HG02610 (cell line): ENCODE data around the gene BYSL.

Experiments
- ATAC-seq: cut with Tn5 transposase; IDR thresholded peaks from one replicate; pipeline ENCODE4 v1.9.1; 2021; ENCODE audit warnings: mild to moderate bottlenecking, moderate library complexity; ENCODE audit not compliant: unreplicated experiment

The BYSL gene, protein sequence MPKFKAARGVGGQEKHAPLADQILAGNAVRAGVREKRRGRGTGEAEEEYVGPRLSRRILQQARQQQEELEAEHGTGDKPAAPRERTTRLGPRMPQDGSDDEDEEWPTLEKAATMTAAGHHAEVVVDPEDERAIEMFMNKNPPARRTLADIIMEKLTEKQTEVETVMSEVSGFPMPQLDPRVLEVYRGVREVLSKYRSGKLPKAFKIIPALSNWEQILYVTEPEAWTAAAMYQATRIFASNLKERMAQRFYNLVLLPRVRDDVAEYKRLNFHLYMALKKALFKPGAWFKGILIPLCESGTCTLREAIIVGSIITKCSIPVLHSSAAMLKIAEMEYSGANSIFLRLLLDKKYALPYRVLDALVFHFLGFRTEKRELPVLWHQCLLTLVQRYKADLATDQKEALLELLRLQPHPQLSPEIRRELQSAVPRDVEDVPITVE

DNA sequence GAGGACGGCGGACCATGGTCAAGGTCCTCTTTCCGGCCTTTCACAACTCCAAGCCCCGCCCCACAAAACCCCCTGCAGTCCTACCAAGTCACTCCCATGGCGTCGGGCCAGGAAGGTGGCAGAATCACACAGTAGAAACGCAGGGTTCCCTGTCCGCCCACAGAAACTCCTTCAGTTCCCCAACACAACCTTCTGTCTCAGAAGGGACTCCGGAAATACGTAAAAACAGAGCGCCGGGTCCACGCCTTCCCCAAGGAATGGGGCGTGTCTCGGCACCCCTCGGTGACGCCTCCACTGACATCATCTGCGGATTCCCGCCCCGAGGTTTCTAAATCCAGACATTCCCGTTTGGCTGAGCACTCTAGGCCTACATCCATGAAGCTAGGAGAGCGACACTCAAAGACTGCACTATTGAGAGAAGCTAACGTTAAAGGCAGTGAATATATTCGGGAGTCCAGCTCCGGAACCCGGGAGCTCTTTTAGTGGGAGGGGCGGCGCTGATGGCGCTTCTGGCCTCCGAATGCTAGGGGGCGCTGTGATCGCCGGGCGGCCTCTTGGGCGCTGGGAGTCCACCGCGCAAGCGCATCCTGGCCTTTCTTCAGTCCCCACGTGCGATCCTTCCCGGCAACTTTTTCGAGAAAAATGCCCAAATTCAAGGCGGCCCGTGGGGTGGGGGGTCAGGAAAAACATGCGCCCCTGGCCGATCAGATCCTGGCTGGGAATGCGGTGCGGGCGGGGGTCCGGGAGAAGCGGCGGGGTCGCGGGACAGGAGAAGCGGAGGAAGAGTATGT, at the start of gene BYSL, which contains the start of gene MED20:
Gene BYSL, plus strand, starts transcription at position 579 of the 791 bp plus-strand sequence. Its CDS starts 64 bp downstream, at position 643.
Gene MED20, minus strand, starts transcription at position 219 of the 791 bp plus-strand sequence. Its CDS starts 121 bp downstream, at position 98.
- peak; percentile 87 for ATAC-seq

DNA sequence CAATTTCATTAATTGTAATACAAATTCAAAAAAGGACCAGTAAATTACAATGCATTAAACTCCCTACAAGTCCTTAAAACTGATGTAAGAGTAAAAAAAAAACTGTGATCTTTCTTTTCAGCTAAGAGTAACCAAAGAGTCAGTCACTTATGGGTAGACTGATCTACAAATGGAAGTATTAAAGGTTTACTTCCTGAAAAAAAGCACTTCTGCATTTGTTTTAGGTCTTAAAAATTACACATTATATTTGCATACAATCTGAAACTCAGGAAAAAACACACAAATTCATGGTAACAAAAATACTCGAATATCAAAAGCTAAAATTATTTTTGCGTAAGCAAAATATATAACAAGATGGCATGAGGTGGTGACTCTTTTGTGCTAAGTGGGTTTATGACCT, 49.6 kb upstream of the BYSL start:
- no peak for ATAC-seq

DNA sequence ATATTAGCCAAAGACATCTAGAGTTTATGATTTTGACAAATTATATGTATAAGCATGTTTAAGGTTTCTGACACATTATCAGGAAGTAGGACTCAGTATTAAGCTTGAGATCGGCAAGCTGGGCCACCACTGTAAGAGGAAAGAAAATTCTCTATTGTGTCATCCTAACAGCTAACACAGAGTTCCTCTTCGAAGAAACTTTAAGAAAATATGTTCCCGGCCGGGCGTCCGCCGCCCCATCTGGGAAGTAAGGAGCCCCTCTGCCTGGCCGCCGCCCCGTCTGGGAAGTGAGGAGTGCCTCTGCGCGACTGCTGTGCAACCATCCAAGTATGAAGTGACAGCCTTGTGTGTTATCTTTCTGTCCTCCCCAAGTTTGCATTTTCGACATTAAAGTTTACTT, 49.2 kb upstream of the BYSL start:
- ATAC-seq, result no peak

DNA sequence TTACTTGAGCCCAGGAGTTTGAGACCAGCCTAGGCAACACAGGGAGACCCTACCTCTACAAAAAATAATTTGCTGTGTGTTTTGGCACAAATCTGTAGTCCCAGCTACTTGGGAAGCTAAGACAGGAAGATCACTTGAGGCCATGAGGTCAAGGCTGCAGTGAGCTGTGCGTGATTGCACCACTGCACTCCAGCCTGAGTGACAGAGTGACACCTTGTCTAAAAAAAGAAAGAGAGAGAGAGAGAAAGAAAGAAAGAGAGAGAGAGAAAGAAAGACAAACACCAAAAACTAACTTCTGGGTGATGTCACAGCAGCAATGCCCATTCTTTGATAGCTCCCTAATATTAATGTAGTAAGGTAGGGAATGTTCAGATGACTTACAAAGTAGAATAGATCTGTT, 46.6 kb upstream of the BYSL start:
- ATAC-seq, result no peak

DNA sequence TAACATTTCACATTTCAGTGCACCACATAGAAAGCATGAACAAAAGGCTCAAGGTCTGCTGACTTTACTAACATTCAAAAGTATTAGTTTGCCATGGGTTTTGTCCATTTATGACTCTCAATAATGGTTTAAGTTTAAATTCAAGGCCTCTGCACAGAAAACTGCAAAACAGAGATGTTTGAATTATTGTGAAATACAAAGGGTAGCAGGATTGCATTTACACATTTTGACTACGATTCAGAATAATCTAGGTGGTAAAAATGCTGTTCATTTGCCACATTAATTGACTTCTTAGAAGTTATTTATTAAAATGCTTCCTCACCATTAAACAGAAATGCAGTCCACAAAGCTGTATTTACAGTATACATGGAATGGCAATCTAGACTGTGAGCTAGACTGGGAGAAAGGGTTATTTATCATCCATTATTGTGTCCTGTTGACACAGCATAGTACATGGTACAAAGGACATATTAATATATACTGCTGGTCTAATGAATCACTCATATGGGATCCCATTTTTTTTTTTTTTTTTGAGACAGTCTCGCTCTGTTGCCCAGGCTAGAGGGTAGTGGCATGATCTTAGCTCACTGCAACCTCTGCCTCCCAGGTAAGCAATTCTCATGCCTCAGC, 44.1 kb upstream of the BYSL start:
- no peak for ATAC-seq

DNA sequence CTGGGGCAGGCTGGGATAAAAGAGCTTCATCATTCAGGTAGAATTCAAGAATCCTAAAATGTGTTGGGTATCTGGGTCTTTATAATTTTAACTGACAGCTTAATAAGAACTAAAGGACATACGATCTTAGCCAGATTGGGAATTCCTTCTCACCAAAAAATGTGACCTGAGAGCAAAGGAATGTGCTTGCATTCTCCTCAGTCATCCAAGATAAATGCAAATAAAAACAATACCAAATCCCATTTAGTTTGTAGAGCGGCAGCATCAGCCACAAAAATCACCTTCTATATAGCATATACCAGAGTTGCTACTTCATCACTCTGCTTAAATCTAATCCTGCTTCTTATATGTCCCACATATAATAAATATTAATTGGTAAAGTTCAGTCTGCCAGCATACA, 43.1 kb upstream of the BYSL start:
- no peak for ATAC-seq

DNA sequence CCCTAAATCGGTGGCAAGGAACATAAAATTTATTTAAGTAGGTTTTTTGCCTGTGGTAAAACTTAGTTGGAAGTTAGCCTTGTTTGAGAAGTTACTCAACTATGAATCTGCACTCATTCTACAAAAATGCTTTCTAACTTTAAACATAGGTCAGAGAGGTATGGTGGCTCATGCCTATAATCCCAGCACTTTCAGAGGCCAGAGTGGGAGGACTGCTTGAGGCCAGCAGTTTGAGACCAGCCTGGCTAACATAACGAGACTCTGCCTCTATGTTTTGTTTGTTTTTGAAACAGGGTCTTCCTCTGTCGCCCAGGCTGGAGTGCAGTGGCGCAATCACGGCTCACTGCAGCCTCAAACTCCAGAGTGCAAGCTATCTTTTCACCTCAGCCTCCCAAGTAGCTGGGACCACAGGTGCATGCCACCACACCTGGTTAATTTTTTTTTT, 42.3 kb upstream of the BYSL start:
- no peak for ATAC-seq

DNA sequence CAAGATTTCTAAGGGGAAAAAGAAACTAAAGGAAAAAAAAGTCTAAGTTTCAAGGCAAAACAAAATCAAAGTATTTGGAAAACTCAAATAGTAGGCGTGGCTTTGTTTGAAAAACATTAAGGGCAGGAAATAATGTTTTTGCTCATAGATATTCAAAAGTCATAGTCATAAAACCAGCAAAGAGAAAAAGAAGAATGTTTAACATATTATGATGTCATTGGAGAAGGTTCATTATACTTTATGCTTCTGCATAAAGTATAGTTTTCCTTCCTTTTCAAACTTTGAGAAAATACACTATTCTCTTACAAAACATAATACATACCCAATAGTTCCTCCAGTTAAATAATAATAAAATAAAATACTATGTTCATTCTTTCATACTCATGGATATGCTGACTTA, 39.8 kb upstream of the BYSL start:
- ATAC-seq, result no peak

DNA sequence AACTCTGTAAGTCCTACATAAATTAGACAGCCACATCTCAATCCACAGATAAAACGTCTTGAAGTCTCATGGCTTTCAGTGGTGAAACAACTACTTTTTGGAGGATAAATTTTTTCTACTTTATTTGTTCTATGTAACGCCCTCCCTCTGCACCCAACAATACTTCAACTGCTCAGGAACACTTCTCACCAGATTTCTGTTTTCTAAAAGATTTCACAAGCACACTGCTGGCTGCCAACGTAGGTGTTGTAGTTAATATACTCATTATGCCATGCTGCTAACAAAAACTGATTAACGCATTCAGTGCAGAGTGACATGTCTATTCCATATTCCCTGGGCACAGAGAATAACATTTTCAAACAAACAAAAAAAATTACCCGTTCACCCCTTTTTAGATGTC, 36.3 kb upstream of the BYSL start:
- ATAC-seq, result no peak

DNA sequence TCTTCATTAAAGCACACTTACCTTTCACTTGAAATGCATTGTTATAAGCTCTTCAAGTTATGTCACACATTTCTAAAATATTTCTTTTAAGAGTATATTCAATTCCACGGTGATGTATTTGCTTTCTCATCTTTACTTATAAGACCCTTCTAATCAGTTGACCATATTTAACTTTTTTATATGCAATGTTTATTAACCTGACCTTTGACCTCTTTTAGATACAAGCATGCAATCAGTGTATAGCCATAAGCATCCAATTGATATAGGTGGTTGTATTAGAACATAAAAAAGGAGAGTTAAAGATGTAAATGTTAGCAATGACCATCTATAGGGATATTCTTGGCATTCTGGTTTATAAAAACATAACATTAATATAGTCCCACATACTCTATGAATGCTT, 35.4 kb upstream of the BYSL start:
- no peak for ATAC-seq

DNA sequence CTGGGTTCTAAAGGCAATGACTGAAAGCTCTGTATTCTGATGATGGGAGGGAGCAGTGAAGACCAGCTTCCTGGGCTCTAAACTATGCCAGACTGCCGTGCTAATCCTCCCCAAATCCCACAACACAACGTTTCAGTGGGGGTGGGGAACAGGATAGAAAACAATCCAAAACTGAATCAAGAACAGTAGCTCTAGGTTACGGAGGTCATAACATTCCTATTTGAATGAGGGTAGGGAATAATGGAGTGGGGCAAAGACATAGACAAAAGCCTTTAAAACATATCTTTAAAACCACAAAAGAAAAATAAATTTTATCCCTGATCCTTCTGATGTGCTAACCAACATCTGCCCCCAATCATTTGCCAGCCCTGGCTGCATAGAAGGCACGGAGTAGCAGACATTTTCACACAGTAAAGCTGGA, 34.0 kb upstream of the BYSL start:
- ATAC-seq, result no peak

DNA sequence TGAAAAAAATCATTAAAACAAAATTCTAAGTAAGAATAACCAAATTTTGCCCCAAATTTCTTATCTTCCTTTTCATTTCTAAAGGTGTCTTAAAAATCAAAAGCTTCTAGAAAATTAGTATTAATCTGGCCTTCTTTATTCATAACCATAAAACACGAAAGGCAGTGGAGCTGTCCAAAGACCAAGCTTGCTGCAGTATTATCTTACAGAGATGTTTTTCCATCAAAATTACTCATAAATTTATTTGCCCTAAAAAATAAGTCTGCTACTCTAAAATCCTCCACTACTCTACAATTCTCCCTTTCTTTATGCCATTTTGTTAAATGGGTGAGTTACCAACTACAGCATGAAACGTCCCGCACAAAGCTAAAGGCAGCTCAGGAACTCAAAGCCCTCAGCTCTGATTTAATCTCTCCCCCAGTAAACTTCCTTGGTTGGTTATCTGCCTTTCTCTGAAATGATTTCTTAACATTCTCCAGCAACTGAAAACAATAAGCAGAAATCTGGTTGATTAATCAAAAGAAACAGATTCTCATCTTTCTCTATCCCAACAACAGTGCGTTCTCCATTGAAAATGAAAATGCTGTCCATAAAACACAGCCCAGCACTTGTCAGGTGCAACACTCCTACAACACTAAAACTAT, 28.3 kb upstream of the BYSL start:
- no peak for ATAC-seq

DNA sequence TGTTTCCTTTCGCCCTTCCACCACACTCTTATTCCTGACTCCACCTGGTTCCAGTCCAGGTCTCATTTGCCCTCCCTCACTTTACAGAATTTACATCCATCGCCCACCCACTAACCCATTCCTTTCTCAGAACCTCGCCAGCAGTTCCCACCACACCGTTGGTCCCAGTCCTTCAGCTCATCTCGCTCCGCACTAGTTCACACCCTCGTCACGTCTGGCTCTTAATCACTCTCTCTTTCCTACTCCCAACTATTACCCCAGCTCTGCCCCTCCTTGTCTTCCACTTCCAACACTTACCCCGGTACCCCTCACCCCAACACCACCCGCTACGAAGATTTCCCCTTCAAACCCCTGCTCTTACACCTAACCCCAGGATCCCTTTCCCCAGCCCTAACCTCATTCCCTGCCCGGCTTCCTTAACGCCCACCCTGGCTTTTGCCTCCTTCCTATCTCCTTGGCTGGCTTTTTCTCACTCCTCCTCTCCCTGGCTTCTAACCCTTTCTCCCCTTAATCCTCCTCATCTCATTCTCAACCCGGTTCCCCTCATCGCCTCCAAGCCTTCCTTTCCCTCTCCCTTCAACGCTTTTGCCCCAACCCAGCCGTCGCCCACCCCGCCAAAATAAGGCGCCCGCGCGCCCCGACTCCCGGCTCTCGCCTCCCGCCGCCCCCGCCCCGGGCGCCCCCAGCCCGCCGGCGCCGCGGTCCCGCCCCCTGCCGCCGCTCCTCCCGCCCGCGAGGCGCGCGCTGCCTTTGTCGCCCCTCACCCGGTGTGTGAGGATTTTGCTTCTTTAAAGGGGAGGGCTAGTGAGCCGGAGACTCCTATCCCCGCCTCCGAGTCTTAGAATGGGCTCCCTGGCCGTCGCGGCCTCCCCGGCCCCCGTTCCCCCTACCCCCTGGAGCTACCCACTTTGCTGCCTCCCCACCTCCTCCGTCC, 26.7 kb upstream of the BYSL start:
- ATAC-seq, result peak; percentile 29

DNA sequence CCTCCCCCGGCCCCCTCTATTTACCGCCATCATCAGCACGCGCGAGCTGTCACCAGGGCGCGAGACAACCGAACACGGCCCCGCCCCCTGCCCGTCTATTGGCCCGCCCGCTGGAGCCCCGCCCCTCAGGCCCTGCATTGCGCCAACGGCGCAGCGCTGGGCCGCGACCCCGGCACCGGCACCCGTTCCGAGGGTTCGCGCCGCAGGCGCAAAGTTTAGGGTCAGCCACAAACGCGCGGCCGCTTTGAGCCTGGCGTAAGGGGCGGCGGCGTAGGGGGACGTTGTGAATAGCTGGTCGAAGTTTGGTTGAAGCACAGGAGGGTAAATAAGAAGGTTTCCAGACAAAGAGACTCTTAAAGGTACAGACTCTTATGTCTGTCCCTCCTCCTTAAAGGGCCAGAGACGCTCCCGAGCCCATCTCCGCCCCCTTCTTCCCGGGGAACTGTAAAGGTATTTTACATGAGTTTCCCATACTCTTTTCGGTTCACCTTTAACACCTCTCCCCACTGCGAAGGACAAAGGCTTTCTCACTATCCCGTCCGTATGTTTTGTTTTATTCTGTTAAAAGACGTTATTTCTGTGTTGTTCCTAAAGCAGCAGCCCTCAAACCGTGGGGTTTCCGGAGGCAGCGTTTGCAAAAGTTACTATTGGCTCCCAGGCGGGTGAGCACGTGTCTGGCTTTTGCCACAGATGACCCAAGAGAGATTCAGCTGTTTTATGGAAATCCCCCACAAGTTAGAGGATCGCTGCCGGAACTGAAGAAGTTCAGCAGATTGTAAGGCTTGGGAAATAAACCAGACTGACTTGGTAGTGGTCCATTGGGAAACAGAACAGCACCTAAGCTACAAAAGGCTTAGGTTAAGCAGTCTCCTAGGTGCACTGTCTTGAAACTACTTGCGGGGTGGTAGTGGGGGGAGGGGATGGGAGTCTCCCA, 25.7 kb upstream of the BYSL start, which contains the start of gene USP49:
Gene USP49, minus strand, starts transcription at position 76 of the 934 bp plus-strand sequence. CDS start 88,392 bp downstream, outside the sequence.
- peak; percentile 82 for ATAC-seq

DNA sequence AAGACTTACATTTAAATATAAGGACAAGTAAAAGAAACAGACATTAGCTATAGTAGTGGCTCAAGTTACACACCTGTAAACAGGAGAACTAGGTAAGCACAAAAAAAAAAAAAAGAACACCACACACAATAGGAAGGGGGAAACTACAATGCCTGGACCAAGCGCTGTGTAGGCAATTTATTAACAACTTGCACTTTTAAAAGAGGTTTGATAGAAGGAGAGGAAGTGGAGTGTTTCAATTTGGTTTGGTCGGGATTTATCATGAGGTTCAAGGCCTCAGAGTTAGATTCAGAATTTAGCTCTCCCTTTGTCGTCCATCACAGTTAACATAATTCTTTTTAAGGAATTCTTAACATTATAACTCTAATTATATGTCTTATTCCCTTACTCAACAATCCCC, 25.0 kb upstream of the BYSL start:
- ATAC-seq, result no peak

DNA sequence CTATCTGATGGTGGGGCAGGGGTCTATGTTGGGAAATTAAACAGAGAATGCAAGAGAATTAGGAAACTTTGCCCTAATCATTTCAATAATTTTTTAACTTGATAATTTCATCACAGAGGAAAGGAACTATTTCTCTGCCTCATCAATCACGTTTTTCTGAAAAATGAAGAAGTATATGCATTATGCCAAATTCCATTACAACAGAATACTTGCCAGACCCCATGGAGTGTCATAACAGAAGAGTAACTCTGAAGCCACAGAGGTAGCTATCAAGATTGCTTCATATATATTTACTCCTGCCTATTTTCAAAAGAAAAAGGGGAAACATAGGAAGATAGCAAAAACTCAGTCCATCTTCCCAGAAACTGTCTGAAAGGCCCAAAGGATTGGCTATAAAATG, 20.4 kb upstream of the BYSL start:
- ATAC-seq, result no peak

DNA sequence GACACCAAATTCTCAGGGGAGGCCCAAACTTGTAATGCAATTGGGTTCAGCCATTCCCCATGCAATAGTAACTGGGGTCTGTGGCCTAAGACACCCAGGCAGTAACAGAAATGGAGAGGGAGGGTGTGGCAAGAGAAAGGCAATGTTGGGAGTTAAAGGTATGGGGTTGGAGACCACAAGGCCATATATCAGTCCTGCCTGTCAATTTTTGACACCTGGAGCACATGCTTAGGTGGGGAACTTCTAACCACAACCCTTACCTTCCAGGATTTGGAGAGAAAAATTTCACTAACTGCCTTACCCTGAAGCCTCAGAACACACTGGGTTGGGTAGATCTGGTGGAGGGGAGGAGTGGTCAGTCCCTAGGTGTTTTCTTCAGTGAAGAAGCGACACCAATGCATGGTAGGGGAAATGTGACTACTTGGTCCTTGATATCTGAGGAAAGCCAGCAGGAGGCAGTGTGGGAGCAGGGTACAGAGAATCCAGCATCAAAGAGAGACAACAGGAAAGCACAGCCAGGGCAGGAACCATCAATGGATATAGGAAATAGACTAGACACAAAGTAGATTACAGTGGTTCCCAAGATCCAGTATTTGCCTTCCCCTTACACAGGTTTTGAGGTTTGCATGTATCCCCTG, 19.3 kb upstream of the BYSL start:
- ATAC-seq, result no peak

DNA sequence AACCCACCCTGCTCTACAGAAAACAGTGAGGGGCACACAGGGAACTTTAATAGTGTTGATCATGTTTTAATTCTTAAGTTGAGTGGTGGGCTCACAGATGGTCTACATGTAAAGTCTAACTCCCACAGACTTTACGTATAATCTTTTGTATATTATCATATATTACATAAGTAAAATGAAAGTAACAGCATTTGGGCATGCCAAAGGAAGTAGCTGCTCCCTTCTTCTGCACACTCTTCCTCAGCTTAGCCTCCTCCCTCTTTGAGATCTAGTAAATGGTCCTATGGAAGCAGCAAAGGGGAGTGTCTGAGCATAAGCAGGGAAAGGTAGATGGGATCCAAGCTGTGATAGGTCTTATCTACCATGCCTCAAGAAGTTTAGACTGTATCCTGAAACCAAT, 11.6 kb upstream of the BYSL start:
- no peak for ATAC-seq
